Measurements from ENCODE around the gene MDFIC2.

MDFIC2 gene

GRCh38 chr3:70177881-70178645 lies 134.4 kb downstream of the MDFIC2 start:
- no peak for FAIRE-seq

DNA sequence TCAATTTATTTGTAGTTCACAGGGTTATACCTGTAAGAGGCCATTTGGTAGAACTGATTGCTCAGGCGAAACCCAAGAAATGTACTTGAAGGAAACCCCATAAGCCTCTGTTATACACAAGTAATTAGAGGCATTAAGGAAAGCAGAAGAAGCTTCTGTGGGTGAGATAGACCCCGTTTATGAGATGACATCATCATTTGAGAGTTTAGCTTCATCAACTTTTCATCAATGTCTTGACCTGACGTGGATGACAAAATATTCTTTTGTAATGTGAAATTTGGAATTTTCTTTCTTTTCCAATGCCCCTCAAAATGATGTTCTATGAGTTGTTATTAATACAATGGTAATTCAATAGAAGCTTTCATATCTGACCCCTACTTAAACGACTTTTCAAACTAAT lies 136.2 kb downstream of the MDFIC2 start:
- FAIRE-seq, result no peak

GRCh38 chr3:70156808-70157207 lies 155.6 kb downstream of the MDFIC2 start:
- FAIRE-seq, result no peak

DNA sequence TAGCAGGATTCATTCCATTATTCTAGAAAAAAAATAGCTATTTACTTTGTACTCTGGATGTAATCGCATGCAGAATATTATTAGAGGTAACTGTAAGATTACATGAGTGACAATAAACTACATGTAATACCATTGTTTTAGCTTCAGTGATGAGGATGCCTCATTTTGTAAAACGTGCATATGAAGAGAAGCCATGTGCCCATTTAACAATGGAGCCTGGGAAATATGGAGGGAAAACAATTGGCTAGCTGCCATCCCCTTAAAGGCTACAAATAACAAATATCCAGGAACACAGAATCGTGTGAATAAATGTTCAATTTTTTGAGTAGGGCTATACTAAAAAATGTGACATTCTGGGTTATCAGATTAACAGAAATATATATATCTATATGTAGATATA lies 161.8 kb downstream of the MDFIC2 start:
- FAIRE-seq, result no peak

DNA sequence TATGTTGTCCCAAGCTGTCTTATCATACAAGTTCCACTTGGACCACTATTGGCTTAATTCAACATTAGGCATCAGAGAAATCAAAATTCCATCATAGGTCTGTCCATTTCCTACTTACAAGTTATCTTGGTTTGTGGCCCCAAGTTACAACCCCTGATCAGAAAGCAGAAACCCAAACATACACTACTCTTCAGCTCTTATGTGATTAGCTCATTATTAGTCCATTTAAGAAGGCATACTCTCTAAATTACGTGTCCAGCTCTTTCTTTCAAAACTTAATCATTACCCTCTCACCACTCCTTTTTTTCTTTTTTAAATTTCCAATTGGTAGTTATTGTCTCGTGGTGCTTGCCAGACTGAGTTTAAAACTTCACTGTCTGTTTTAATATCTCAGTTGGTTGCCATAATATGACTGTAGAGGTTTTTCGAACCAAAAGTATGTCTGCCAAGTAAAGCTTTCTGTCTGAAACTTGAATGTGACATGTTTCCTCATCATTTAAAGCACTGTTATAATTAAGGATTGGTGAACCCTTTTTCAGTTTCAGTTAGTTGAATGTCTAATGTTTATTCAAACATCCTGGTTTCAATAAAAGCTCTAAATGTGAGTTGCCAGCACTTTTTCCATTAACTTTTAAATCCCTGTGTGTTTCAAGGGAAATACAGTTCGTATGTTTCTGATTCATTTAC lies 162.6 kb downstream of the MDFIC2 start:
- no peak for FAIRE-seq
